Activated CD8-positive, alpha-beta memory T cell treated with anti-CD3 and anti-CD28 coated beads for 24 hours (primary cell): Measurements from ENCODE around the gene ZNF554.
"Not testable (repeated sequence)": the region's sequence is repeated elsewhere in the genome, so short reads cannot be mapped to it uniquely, and the experiment has no call there.

Source experiments
- DNase-seq: peaks from one replicate; pipeline ENCODE4 v3.0.0-alpha.2; 2020

ZNF554 gene

GRCh38 chr19:2791440-2791839, 28.2 kb upstream of the ZNF554 start:
- DNase-seq, result no peak

GRCh38 chr19:2791876-2792275, 27.8 kb upstream of the ZNF554 start:
- DNase-seq, result no peak

GRCh38 chr19:2792666-2793065, 27.0 kb upstream of the ZNF554 start:
- not testable (repeated sequence) for DNase-seq

- no peak for DNase-seq
Observed at GRCh38 chr19:2793126-2793525, 26.5 kb upstream of the ZNF554 start.

- no peak for DNase-seq
Observed at GRCh38 chr19:2793577-2793976, 26.1 kb upstream of the ZNF554 start.

GRCh38 chr19:2795827-2796658, 23.6 kb upstream of the ZNF554 start:
- no peak for DNase-seq

- DNase-seq, result no peak
Observed at GRCh38 chr19:2796659-2797266, 22.9 kb upstream of the ZNF554 start.

GRCh38 chr19:2797280-2797679, 22.4 kb upstream of the ZNF554 start:
- no peak for DNase-seq

GRCh38 chr19:2798158-2798685, 21.4 kb upstream of the ZNF554 start:
- DNase-seq, result no peak

GRCh38 chr19:2798733-2799132, 20.9 kb upstream of the ZNF554 start:
- DNase-seq, result no peak

- DNase-seq, result no peak
Observed at GRCh38 chr19:2799273-2800020, 20.2 kb upstream of the ZNF554 start.

GRCh38 chr19:2800506-2800905, 19.2 kb upstream of the ZNF554 start:
- DNase-seq, result no peak

GRCh38 chr19:2802826-2803225, 16.8 kb upstream of the ZNF554 start:
- no peak for DNase-seq

- no peak for DNase-seq
Observed at GRCh38 chr19:2803486-2804155, 16.0 kb upstream of the ZNF554 start.

- no peak for DNase-seq
Observed at GRCh38 chr19:2804156-2805004, 15.3 kb upstream of the ZNF554 start.

GRCh38 chr19:2805261-2805900, 14.3 kb upstream of the ZNF554 start:
- DNase-seq, result no peak

GRCh38 chr19:2805991-2806649, 13.5 kb upstream of the ZNF554 start:
- DNase-seq, result no peak

GRCh38 chr19:2806736-2807378, 12.8 kb upstream of the ZNF554 start:
- DNase-seq, result no peak

GRCh38 chr19:2807379-2808128, 12.1 kb upstream of the ZNF554 start:
- DNase-seq, result no peak
